Measurements from ENCODE around the gene NAALADL2.

The NAALADL2 gene

GRCh38 chr3:175311404-175311803 lies 452.3 kb downstream of the NAALADL2 start:
- Histone ChIP-seq H3K4me1 (ENCODE audit: control insufficient read depth, insufficient read depth, low read length) (peaks cover 4% of the 10 kb centered on the region), H3K9ac (ENCODE audit: low read length) (no peak overlapping the region), H3K27me3 (ENCODE audit: control insufficient read depth, insufficient read depth, low read length) (no peaks in the 10 kb centered on the region), H3K4me3 (ENCODE audit: low read length) (no peak overlapping the region), H3K9me3 (ENCODE audit: control insufficient read depth, low read length) (no peaks in the 10 kb centered on the region), H3K36me3 (ENCODE audit: control insufficient read depth, insufficient read depth, low read length) (no peaks in the 10 kb centered on the region)

GRCh38 chr3:175311946-175312345 lies 452.8 kb downstream of the NAALADL2 start:
- Histone ChIP-seq H3K9me3 (ENCODE audit: control insufficient read depth, low read length) (no peaks in the 10 kb centered on the region), H3K27me3 (ENCODE audit: control insufficient read depth, insufficient read depth, low read length) (no peaks in the 10 kb centered on the region), H3K4me3 (ENCODE audit: low read length) (no peak overlapping the region), H3K9ac (ENCODE audit: low read length) (no peak overlapping the region), H3K36me3 (ENCODE audit: control insufficient read depth, insufficient read depth, low read length) (no peaks in the 10 kb centered on the region), H3K4me1 (ENCODE audit: control insufficient read depth, insufficient read depth, low read length) (peaks cover 4% of the 10 kb centered on the region)

- Histone ChIP-seq H3K27me3 (ENCODE audit: control insufficient read depth, insufficient read depth, low read length) (no peaks in the 10 kb centered on the region), H3K9ac (ENCODE audit: low read length) (no peak overlapping the region), H3K4me3 (ENCODE audit: low read length) (no peak overlapping the region), H3K4me1 (ENCODE audit: control insufficient read depth, insufficient read depth, low read length) (peaks cover 4% of the 10 kb centered on the region), H3K36me3 (ENCODE audit: control insufficient read depth, insufficient read depth, low read length) (no peaks in the 10 kb centered on the region), H3K9me3 (ENCODE audit: control insufficient read depth, low read length) (no peaks in the 10 kb centered on the region)
These were observed 453.7 kb downstream of the NAALADL2 start for GRCh38 chr3:175312791-175313190.

- Histone ChIP-seq H3K4me3 (ENCODE audit: low read length) (no peak overlapping the region), H3K36me3 (ENCODE audit: control insufficient read depth, insufficient read depth, low read length) (no peaks in the 10 kb centered on the region), H3K9me3 (ENCODE audit: control insufficient read depth, low read length) (no peaks in the 10 kb centered on the region), H3K27me3 (ENCODE audit: control insufficient read depth, insufficient read depth, low read length) (no peaks in the 10 kb centered on the region), H3K9ac (ENCODE audit: low read length) (no peak overlapping the region), H3K4me1 (ENCODE audit: control insufficient read depth, insufficient read depth, low read length) (no peaks in the 10 kb centered on the region)
These were observed 457.7 kb downstream of the NAALADL2 start for GRCh38 chr3:175316799-175317198.

GRCh38 chr3:175325440-175325839 lies 466.3 kb downstream of the NAALADL2 start:
- H3K36me3 ChIP-seq (ENCODE audit: control insufficient read depth, insufficient read depth, low read length) = no peaks in the 10 kb centered on the region
- H3K27me3 ChIP-seq (ENCODE audit: control insufficient read depth, insufficient read depth, low read length) = no peaks in the 10 kb centered on the region
- H3K4me1 ChIP-seq (ENCODE audit: control insufficient read depth, insufficient read depth, low read length) = no peaks in the 10 kb centered on the region
- no peaks in the 10 kb centered on the region for H3K9me3 ChIP-seq (ENCODE audit: control insufficient read depth, low read length)
- no peak overlapping the region for H3K4me3 ChIP-seq (ENCODE audit: low read length)
- H3K9ac ChIP-seq (ENCODE audit: low read length) = no peak overlapping the region

- no peaks in the 10 kb centered on the region for H3K9me3 ChIP-seq (ENCODE audit: control insufficient read depth, low read length)
- H3K4me1 ChIP-seq (ENCODE audit: control insufficient read depth, insufficient read depth, low read length) = no peaks in the 10 kb centered on the region
- H3K4me3 ChIP-seq (ENCODE audit: low read length) = no peak overlapping the region
- H3K27me3 ChIP-seq (ENCODE audit: control insufficient read depth, insufficient read depth, low read length) = no peaks in the 10 kb centered on the region
- H3K36me3 ChIP-seq (ENCODE audit: control insufficient read depth, insufficient read depth, low read length) = no peaks in the 10 kb centered on the region
- H3K9ac ChIP-seq (ENCODE audit: low read length) = no peak overlapping the region
These were observed 466.9 kb downstream of the NAALADL2 start for GRCh38 chr3:175326041-175326440.

- Histone ChIP-seq H3K9me3 (ENCODE audit: control insufficient read depth, low read length) (no peaks in the 10 kb centered on the region), H3K4me1 (ENCODE audit: control insufficient read depth, insufficient read depth, low read length) (no peaks in the 10 kb centered on the region), H3K9ac (ENCODE audit: low read length) (no peak overlapping the region)
These were observed 470.2 kb downstream of the NAALADL2 start for GRCh38 chr3:175329373-175329772.

GRCh38 chr3:175335229-175335628 lies 476.1 kb downstream of the NAALADL2 start:
- H3K9me3 ChIP-seq (ENCODE audit: control insufficient read depth, low read length) = no peaks in the 10 kb centered on the region
- H3K9ac ChIP-seq (ENCODE audit: low read length) = no peak overlapping the region
- no peaks in the 10 kb centered on the region for H3K27me3 ChIP-seq (ENCODE audit: control insufficient read depth, insufficient read depth, low read length)
- no peak overlapping the region for H3K4me3 ChIP-seq (ENCODE audit: low read length)
- H3K36me3 ChIP-seq (ENCODE audit: control insufficient read depth, insufficient read depth, low read length) = no peaks in the 10 kb centered on the region
- H3K4me1 ChIP-seq (ENCODE audit: control insufficient read depth, insufficient read depth, low read length) = peaks cover 18% of the 10 kb centered on the region

More at GRCh38 chr3:175329373-175329772, 470.2 kb downstream of the NAALADL2 start:
- Histone ChIP-seq H3K27me3 (ENCODE audit: control insufficient read depth, insufficient read depth, low read length) (no peaks in the 10 kb centered on the region), H3K36me3 (ENCODE audit: control insufficient read depth, insufficient read depth, low read length) (no peaks in the 10 kb centered on the region), H3K4me3 (ENCODE audit: low read length) (no peak overlapping the region)

GRCh38 chr3:175336406-175337133 lies 477.4 kb downstream of the NAALADL2 start:
- H3K36me3 ChIP-seq (ENCODE audit: control insufficient read depth, insufficient read depth, low read length) = no peaks in the 10 kb centered on the region
- H3K9ac ChIP-seq (ENCODE audit: low read length) = no peak overlapping the region
- no peaks in the 10 kb centered on the region for H3K27me3 ChIP-seq (ENCODE audit: control insufficient read depth, insufficient read depth, low read length)
- H3K9me3 ChIP-seq (ENCODE audit: control insufficient read depth, low read length) = no peaks in the 10 kb centered on the region
- no peak overlapping the region for H3K4me3 ChIP-seq (ENCODE audit: low read length)
- peaks cover 18% of the 10 kb centered on the region for H3K4me1 ChIP-seq (ENCODE audit: control insufficient read depth, insufficient read depth, low read length)

GRCh38 chr3:175337631-175338030 lies 478.5 kb downstream of the NAALADL2 start:
- Histone ChIP-seq H3K36me3 (ENCODE audit: control insufficient read depth, insufficient read depth, low read length) (no peaks in the 10 kb centered on the region), H3K4me1 (ENCODE audit: control insufficient read depth, insufficient read depth, low read length) (peaks cover 18% of the 10 kb centered on the region), H3K9me3 (ENCODE audit: control insufficient read depth, low read length) (no peaks in the 10 kb centered on the region), H3K4me3 (ENCODE audit: low read length) (no peak overlapping the region), H3K27me3 (ENCODE audit: control insufficient read depth, insufficient read depth, low read length) (no peaks in the 10 kb centered on the region), H3K9ac (ENCODE audit: low read length) (no peak overlapping the region)

GRCh38 chr3:175338775-175339535 lies 479.8 kb downstream of the NAALADL2 start:
- no peak overlapping the region for H3K4me3 ChIP-seq (ENCODE audit: low read length)
- H3K9ac ChIP-seq (ENCODE audit: low read length) = no peak overlapping the region
- no peaks in the 10 kb centered on the region for H3K36me3 ChIP-seq (ENCODE audit: control insufficient read depth, insufficient read depth, low read length)
- peaks cover 18% of the 10 kb centered on the region for H3K4me1 ChIP-seq (ENCODE audit: control insufficient read depth, insufficient read depth, low read length)
- no peaks in the 10 kb centered on the region for H3K9me3 ChIP-seq (ENCODE audit: control insufficient read depth, low read length)
- no peaks in the 10 kb centered on the region for H3K27me3 ChIP-seq (ENCODE audit: control insufficient read depth, insufficient read depth, low read length)

- Histone ChIP-seq H3K4me3 (ENCODE audit: low read length) (no peak overlapping the region), H3K9ac (ENCODE audit: low read length) (no peak overlapping the region), H3K36me3 (ENCODE audit: control insufficient read depth, insufficient read depth, low read length) (no peaks in the 10 kb centered on the region), H3K9me3 (ENCODE audit: control insufficient read depth, low read length) (no peaks in the 10 kb centered on the region), H3K27me3 (ENCODE audit: control insufficient read depth, insufficient read depth, low read length) (no peaks in the 10 kb centered on the region), H3K4me1 (ENCODE audit: control insufficient read depth, insufficient read depth, low read length) (peaks cover 18% of the 10 kb centered on the region)
These were observed 481.3 kb downstream of the NAALADL2 start for GRCh38 chr3:175340338-175341015.
